ENCODE results near the gene ESPN. TPM values are rescaled to one million over a fixed set of nuclear protein-coding genes. Genes with fewer than 3 reads are reported as not detected.

Gene ESPN
- total RNA-seq, 1 donor from 2014 or later = 2.7 TPM

DNA sequence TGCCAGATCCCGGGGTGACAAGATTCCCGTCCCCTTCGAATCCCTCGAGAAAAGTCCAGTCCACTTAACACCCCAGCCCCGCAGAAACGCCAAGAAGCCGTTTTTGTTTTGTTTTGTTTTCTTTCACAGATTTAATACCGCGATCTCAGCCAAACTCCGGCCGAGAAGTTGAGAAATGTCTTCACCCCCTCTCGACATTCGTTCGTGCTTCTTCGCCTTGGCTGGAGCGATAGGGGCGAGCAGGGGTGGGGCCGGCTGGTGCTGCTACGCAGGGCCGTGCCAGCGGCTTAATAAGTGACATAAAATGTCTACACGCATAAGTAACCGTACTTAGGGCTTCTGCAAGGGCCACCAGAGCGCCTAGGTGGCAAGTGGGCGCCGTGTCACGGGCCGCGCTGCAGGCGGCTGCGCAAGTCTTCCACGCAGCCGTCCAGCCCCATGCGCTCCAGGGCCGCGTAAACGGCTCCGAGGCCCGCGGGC is 36.5 kb downstream of the ESPN start:
- Histone ChIP-seq H3K27me3 (ENCODE audit: control insufficient read depth, insufficient read depth, low read length) (peaks cover 15% of the 10 kb centered on the region), H3K4me3 (ENCODE audit: low read depth, low read length) (no peak overlapping the region), H3K36me3 (ENCODE audit: control insufficient read depth, insufficient read depth, low read length) (peaks cover 1% of the 10 kb centered on the region)
- DNase-seq (ENCODE audit: low read depth) = no peak
- TF ChIP-seq, protein P1, sequence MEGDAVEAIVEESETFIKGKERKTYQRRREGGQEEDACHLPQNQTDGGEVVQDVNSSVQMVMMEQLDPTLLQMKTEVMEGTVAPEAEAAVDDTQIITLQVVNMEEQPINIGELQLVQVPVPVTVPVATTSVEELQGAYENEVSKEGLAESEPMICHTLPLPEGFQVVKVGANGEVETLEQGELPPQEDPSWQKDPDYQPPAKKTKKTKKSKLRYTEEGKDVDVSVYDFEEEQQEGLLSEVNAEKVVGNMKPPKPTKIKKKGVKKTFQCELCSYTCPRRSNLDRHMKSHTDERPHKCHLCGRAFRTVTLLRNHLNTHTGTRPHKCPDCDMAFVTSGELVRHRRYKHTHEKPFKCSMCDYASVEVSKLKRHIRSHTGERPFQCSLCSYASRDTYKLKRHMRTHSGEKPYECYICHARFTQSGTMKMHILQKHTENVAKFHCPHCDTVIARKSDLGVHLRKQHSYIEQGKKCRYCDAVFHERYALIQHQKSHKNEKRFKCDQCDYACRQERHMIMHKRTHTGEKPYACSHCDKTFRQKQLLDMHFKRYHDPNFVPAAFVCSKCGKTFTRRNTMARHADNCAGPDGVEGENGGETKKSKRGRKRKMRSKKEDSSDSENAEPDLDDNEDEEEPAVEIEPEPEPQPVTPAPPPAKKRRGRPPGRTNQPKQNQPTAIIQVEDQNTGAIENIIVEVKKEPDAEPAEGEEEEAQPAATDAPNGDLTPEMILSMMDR (IDR thresholded peaks at IDR 0.05; ENCODE audit: insufficient read depth, low read length, poor library complexity, severe bottlenecking) = no peak

DNA sequence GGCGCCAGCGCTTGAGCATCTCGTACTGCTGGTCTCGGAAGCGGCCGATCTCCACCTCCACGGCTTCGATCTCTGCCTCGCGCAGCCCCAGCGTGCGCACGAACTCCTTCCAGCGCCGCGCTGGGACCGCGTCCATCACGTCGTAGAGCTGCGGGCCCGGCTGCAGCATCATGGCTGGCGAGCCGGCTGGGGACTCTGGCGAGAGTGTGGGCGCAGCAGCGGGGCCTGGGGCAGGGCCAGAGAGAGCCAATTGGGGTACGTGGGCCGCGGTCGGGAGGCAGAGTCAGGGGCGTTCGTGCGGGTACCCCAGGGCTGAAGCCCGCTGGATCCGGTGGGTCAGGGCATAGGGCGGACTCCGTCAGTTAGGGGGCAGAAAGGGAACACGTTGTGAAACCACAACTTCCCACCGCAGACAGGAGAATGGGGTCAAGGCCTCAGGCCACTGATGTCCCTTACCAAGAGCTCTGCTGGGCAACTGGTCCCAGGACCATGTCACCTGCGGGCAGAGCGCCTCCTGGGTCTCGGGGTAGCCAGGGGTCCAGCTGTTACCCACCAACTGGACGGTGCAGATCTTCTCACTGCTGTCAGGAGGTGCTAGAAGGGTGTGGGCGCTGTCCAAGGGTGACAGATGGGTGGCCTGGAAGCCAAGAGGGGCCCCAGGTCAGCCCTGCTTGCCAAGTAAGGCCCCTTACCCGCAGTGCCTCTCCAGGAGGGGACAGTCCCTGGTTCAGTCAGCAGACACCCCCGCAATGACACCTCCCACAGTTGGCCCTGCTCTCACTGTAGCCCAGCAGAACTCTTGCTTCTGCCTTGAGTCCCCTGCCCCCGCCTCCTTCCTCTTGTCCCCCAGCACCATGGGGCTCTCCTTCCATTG is 37.2 kb downstream of the ESPN start:
- Histone ChIP-seq H3K4me3 (ENCODE audit: low read depth, low read length) (no peak overlapping the region), H3K27me3 (ENCODE audit: control insufficient read depth, insufficient read depth, low read length) (peaks cover 9% of the 10 kb centered on the region), H3K36me3 (ENCODE audit: control insufficient read depth, insufficient read depth, low read length) (peaks cover 1% of the 10 kb centered on the region)
- DNase-seq (ENCODE audit: low read depth) = no peak
- TF ChIP-seq, protein P1 (IDR thresholded peaks at IDR 0.05; ENCODE audit: insufficient read depth, low read length, poor library complexity, severe bottlenecking) = no peak

DNA sequence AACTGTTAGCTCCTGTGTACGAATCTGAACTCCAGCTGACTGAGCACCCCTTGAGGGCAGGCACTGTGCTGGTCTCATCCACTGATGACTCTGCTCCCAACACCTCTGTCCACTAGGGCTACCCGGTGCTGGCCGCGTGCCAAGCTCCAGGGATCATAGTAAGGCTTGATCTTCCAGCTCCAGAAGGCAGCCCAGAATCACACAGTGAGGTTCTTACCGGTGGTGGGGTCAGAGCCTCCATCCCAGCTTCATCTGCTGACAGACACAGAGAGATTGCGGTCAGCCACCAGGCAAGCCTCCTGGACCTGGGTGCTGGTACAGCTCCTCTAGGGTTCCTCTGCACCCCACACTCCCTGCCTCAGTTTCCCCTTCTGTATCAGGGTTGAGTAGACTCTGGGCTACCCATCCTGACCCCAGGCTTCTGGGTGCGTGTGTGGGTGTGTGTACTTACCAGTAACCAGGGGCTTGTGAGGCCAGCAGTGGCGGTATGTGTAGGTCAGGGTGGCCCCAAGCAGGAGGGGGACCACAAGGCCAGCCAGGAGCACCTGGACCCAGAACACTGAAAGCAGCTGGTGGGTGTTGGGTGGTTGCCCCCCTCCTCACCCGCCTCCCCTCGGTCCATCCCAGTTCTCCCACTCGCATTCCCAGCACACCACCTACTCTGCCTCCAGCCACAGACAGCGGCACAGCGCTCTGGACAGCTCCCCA is 38.0 kb downstream of the ESPN start:
- Histone ChIP-seq H3K4me3 (ENCODE audit: low read depth, low read length) (no peak overlapping the region), H3K36me3 (ENCODE audit: control insufficient read depth, insufficient read depth, low read length) (peaks cover 1% of the 10 kb centered on the region), H3K27me3 (ENCODE audit: control insufficient read depth, insufficient read depth, low read length) (peaks cover 8% of the 10 kb centered on the region)
- TF ChIP-seq, protein P1 (IDR thresholded peaks at IDR 0.05; ENCODE audit: insufficient read depth, low read length, poor library complexity, severe bottlenecking) = no peak
- DNase-seq (ENCODE audit: low read depth) = no peak

GRCh38 chr1:6463120-6463412 is 38.5 kb downstream of the ESPN start:
- Histone ChIP-seq H3K4me3 (ENCODE audit: low read depth, low read length) (no peak overlapping the region), H3K27me3 (ENCODE audit: control insufficient read depth, insufficient read depth, low read length) (peaks cover 8% of the 10 kb centered on the region), H3K36me3 (ENCODE audit: control insufficient read depth, insufficient read depth, low read length) (peaks cover 1% of the 10 kb centered on the region)
- TF ChIP-seq, protein P1 (IDR thresholded peaks at IDR 0.05; ENCODE audit: insufficient read depth, low read length, poor library complexity, severe bottlenecking) = no peak
- DNase-seq (ENCODE audit: low read depth) = no peak

DNA sequence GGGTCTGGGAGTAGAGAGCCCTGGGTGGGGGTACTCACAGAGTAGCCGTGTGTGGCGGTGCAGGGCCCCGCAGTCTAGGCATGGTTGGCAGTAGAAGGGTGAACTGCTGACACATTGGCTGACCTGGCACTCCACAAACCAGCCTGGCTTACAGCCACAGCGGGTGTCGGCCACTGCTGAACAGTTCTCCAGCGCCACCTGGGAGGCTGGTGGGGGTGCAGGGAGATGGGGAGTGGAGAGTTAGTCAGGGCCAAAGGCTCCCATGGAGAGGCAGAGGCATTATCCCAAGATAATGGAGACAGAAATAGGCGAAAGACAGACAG is 39.9 kb downstream of the ESPN start:
- H3K36me3 ChIP-seq (ENCODE audit: control insufficient read depth, insufficient read depth, low read length) = peaks cover 4% of the 10 kb centered on the region
- no peak for DNase-seq (ENCODE audit: low read depth)

More for the DNA sequence above, 39.9 kb downstream of the ESPN start:
- peaks cover 8% of the 10 kb centered on the region for H3K27me3 ChIP-seq (ENCODE audit: control insufficient read depth, insufficient read depth, low read length)
- TF ChIP-seq, protein P1 (IDR thresholded peaks at IDR 0.05; ENCODE audit: insufficient read depth, low read length, poor library complexity, severe bottlenecking) = no peak
- H3K4me3 ChIP-seq (ENCODE audit: low read depth, low read length) = no peak overlapping the region

Data from kidney epithelial cell (primary cell).